GM12878 (cell line): ENCODE results near the gene CFP. TPM values are rescaled to one million over a fixed set of nuclear protein-coding genes. Genes with fewer than 3 reads are reported as not detected.

Experiments
- ATAC-seq: fragments of 200-7000 bp; cut with Tn5 transposase; 3 replicates; pipeline ENCODE4 v1.9.1; 2020; ENCODE audit warnings: mild to moderate bottlenecking, moderate library complexity
- BruUV-seq: library from RNA; stranded (reverse); fragments of 400-500 nt; replicated peaks from 2 replicates; lab custom pipeline; 2021; lab: Mats Ljungman, UMichigan
- CTCF ChIA-PET: fragments of 300-600 bp; sonication (Branson Sonifier 250); formaldehyde crosslinking; extraction: SDS; loops from one replicate; lab custom pipeline; 2021; ENCODE audit warnings: inconsistent platforms; lab: Yijun Ruan, JAX
- POLR2A ChIA-PET: fragments of 350-600 bp; formaldehyde crosslinking; extraction: SDS; loops from one replicate; lab custom pipeline; 2021; ENCODE audit warnings: inconsistent platforms; lab: Charles Lee
- RAD21 ChIA-PET: fragments of 300-600 bp; sonication (Branson Sonifier 250); formaldehyde crosslinking; loops from one replicate; lab custom pipeline; 2023; ENCODE audit warnings: antibody characterized with exemption; ENCODE audit not compliant: unreplicated experiment; lab: Charles Lee
- SMC1A ChIA-PET: fragments of 300-600 bp; sonication (Branson Sonifier 250); formaldehyde crosslinking; loops from one replicate; lab custom pipeline; 2023; ENCODE audit not compliant: unreplicated experiment, uncharacterized antibody; lab: Charles Lee
- DNase-seq: peaks from one replicate; pipeline ENCODE4 v3.0.0-alpha.2; 2011; ENCODE audit warnings: low read depth, low spot score
- FAIRE-seq: peaks from 3 replicates; lab custom pipeline; 2011; peaks lifted over from hg19 to GRCh38; lab: Jason Lieb, UNC
- H2AFZ ChIP-seq: 2 replicates; pipeline ENCODE4 v1.6.0; 2011; ENCODE audit warnings: low read depth, low read length, control low read depth; ENCODE audit not compliant: control insufficient read depth
- H3K27ac ChIP-seq: 2 replicates; pipeline ENCODE4 v1.5.1; 2011; ENCODE audit warnings: control low read depth; ENCODE audit not compliant: control insufficient read depth, insufficient read depth
- H3K27me3 ChIP-seq, 2 experiments: replicated peaks in 1 of 2; 2 replicates each; pipeline versions ENCODE4 v1.6.0 to v1.6.1; 2011; ENCODE audit warnings: low read length in 1 of 2; ENCODE audit not compliant: control insufficient read depth in 2 of 2, insufficient read depth in 2 of 2
- H3K36me3 ChIP-seq, 2 experiments: 2 replicates each; pipeline ENCODE4 v1.5.1; 2011; ENCODE audit warnings: low read length in 1 of 2; ENCODE audit not compliant: control insufficient read depth in 2 of 2, insufficient read depth in 2 of 2
- H3K4me1 ChIP-seq: 2 replicates; pipeline ENCODE4 v1.6.1; 2011; ENCODE audit warnings: mild to moderate bottlenecking, low read length, moderate library complexity, mixed read lengths; ENCODE audit not compliant: control insufficient read depth, insufficient read depth
- H3K4me2 ChIP-seq: 2 replicates; pipeline ENCODE4 v1.6.0; 2011; ENCODE audit warnings: control low read depth; ENCODE audit not compliant: control insufficient read depth, insufficient read depth
- H3K4me3 ChIP-seq: fragments of 200-600 bp; sonication (generic); 2 replicates; pipeline ENCODE4 v1.5.1; 2016
- H3K79me2 ChIP-seq: 2 replicates; pipeline ENCODE4 v1.6.0; 2011; ENCODE audit warnings: low read length; ENCODE audit not compliant: control insufficient read depth, insufficient read depth
- H3K9ac ChIP-seq: 2 replicates; pipeline ENCODE4 v1.8.0; 2011; ENCODE audit warnings: low read length, control low read depth, mixed read lengths; ENCODE audit not compliant: control insufficient read depth, insufficient read depth
- H3K9me3 ChIP-seq: replicated peaks from 3 replicates; pipeline ENCODE4 v1.5.1; 2011; ENCODE audit warnings: mild to moderate bottlenecking, low read length; ENCODE audit not compliant: control insufficient read depth, insufficient read depth
- H4K20me1 ChIP-seq: 2 replicates; pipeline ENCODE4 v1.6.0; 2011; ENCODE audit not compliant: control insufficient read depth, insufficient read depth
- BCL3 ChIP-seq: IDR thresholded peaks from 2 replicates; pipeline ENCODE4 v1.6.1; 2011; ENCODE audit warnings: borderline replicate concordance, low read depth, mild to moderate bottlenecking, moderate library complexity, low read length; ENCODE audit not compliant: insufficient read depth, poor library complexity, severe bottlenecking
- CEBPB ChIP-seq, 2 experiments: fragments of 150-350 bp in 1 of 2; IDR thresholded peaks; 2 replicates each; pipeline ENCODE4 v1.6.1; 2012 to 2014; ENCODE audit warnings: low read depth in 2 of 2, low read length in 2 of 2, borderline replicate concordance in 1 of 2, inconsistent platforms in 1 of 2
- ESRRA ChIP-seq: IDR thresholded peaks from 2 replicates; pipeline ENCODE4 v1.6.1; 2012; ENCODE audit warnings: mild to moderate bottlenecking, low read length, improper control_type of control experiment
- IKZF1 ChIP-seq: fragments of 450-650 bp; conservative IDR thresholded peaks from 2 replicates; pipeline ENCODE4 v1.6.1; 2017; ENCODE audit warnings: antibody characterized with exemption, mild to moderate bottlenecking
- IKZF2 ChIP-seq, 2 experiments: fragments of 450-650 bp; IDR thresholded peaks; 2 replicates each; pipeline ENCODE4 v1.6.1; 2017; ENCODE audit warnings: mild to moderate bottlenecking in 2 of 2, moderate library complexity in 2 of 2
- MYC ChIP-seq: IDR thresholded peaks from 2 replicates; pipeline ENCODE4 v1.6.1; 2011; ENCODE audit warnings: mild to moderate bottlenecking, low read length, moderate library complexity, inconsistent platforms; ENCODE audit not compliant: insufficient read depth, insufficient replicate concordance, insufficient read length, severe bottlenecking
- PAX5 ChIP-seq: IDR thresholded peaks from 2 replicates; pipeline ENCODE4 v1.6.1; 2011; ENCODE audit warnings: low read depth, low read length, borderline replicate concordance
- POU2F2 ChIP-seq: IDR thresholded peaks from 3 replicates; pipeline ENCODE4 v1.6.1; 2011; ENCODE audit warnings: low read depth, mild to moderate bottlenecking, low read length, borderline replicate concordance
- SIN3A ChIP-seq: IDR thresholded peaks from 2 replicates; pipeline ENCODE4 v1.6.1; 2012; ENCODE audit warnings: low read depth, low read length, improper control_type of control experiment
- ZBED1 ChIP-seq: IDR thresholded peaks from 2 replicates; pipeline ENCODE4 v1.6.1; 2016; ENCODE audit warnings: borderline replicate concordance
- ZNF384 ChIP-seq: IDR thresholded peaks from 2 replicates; pipeline ENCODE4 v1.6.1; 2012; ENCODE audit warnings: low read depth, mild to moderate bottlenecking, low read length, improper control_type of control experiment, borderline replicate concordance
- WGBS: methylation state at CpG from one replicate; pipeline ENCODE4 v1.1.6; 2016; ENCODE audit warnings: low lambda C conversion rate; ENCODE audit not compliant: insufficient replicate concordance, insufficient coverage; ENCODE audit errors: missing lambda C conversion rate; 5-methylcytosine and 5-hydroxymethylcytosine counted together
- in situ Hi-C: fragments of 300-500 bp; cut with MboI; formaldehyde crosslinking; loops from 9 replicates; pipeline ENCODE4 v1.14.3; 2018; ENCODE audit warnings: mixed read lengths
- intact Hi-C: fragments of 100-400 bp; cut with micrococcal nuclease; formaldehyde crosslinking; loops from one replicate; pipeline ENCODE4 v1.14.2; 2022; ENCODE audit not compliant: unreplicated experiment
- polyA plus RNA-seq, 11 experiments: library from polyadenylated mRNA; depleted of rRNA in 4 of 11; unstranded in 6 of 11; stranded (reverse) in 5 of 11; fragments of >200 nt; fragmentation: Nextera tagmentation in 4 of 11; fragmentation: Illumina TruSeq in 1 of 11; extraction: Ambion mirVana in 4 of 11; extraction: Trizol in 1 of 11; gene quantifications; 1 replicate in 1 of 11; 2 replicates in 10 of 11; pipeline versions ENCODE4 v1.2.1 to v1.2.3, GENCODE V29; 2011 to 2016; ENCODE audit warnings: inconsistent platforms in 2 of 11, missing spikeins in 2 of 11, low read depth in 1 of 11
- total RNA-seq, 4 experiments: library from RNA; depleted of rRNA in 3 of 4; stranded (reverse); fragments of >200 nt in 3 of 4; fragmentation: Illumina TruSeq in 1 of 4; extraction: Trizol in 1 of 4; gene quantifications; 2 replicates each; pipeline versions ENCODE4 v1.2.1 to v1.2.3, GENCODE V29; 2013 to 2021

Gene CFP
- total and polyA plus RNA-seq, 10 of the 15 experiments (the other 5 are each of a cell fraction or from before 2014, with no cell fraction given), result 0.72 to 10.1 (median 2.8) TPM

GRCh38 chrX:47619486-47620302, 10.0 kb downstream of the CFP start, which contains the start of gene SYN1 (continued):
- TF ChIP-seq MYC (no peak), SIN3A (peak; percentile 71; the same call in 1 of the 2 replicates), PAX5 (no peak), ZBED1 (no peak), BCL3 (no peak)
- TF ChIP-seq, all 136 proteins: peak for 33

GRCh38 chrX:47618923-47619485, 10.7 kb downstream of the CFP start:
- POLR2A ChIA-PET, result no interaction called here
- Histone ChIP-seq H2AFZ (no peak overlapping the region), H4K20me1 (no peaks in the 10 kb centered on the region; the same call in 1 of the 2 replicates), H3K27ac (no peak overlapping the region), H3K27me3 (no peaks in the 10 kb centered on the region), H3K4me2 (peak overlapping the region; percentile 3; the same call in 1 of the 2 replicates), H3K4me1 (no peaks in the 10 kb centered on the region), H3K9ac (no peak overlapping the region), H3K4me3 (no peak overlapping the region), H3K79me2 (no peaks in the 10 kb centered on the region), H3K36me3 (no peaks in the 10 kb centered on the region), H3K9me3 (no peaks in the 10 kb centered on the region; the same call in 2 of the 3 replicates)
- FAIRE-seq (no peak), ATAC-seq (no peak), DNase-seq (no peak)
- CTCF ChIA-PET, result interaction anchor here (1.2 to 1.4 kb wide), 2 partner anchors 10 to 25 kb away, joined by 3 to 4 read pairs; no protein-coding TSS in a partner anchor
- in situ Hi-C loops, result no loop called here
- TF ChIP-seq IKZF1, result no peak
- no peak for TF ChIP-seq ZNF384
- no peak for TF ChIP-seq ESRRA
- TF ChIP-seq CEBPB (IDR thresholded peaks at IDR 0.05; ENCODE audit: borderline replicate concordance in 1 of 2, low read depth in 2 of 2, low read length in 2 of 2), result no peak
- no peak for TF ChIP-seq IKZF2 (IDR thresholded peaks at IDR 0.05)
- TF ChIP-seq POU2F2, result no peak
- RAD21 ChIA-PET, result no interaction called here
- intact Hi-C loops, result no loop called here
- no TSS peak for BruUV-seq
- SMC1A ChIA-PET, result interaction anchor here (1.3 kb wide), 1 partner anchor 37 kb away, joined by 3 read pairs; the partner anchor contains the start of gene TIMP1
- 63% methylated on average over 23 of the region's 32 CpGs for WGBS
